ENCODE measurements around the gene MCRIP1. TPM values are rescaled to one million over a fixed set of nuclear protein-coding genes. Genes with fewer than 3 reads are reported as not detected.

MCRIP1 gene
- total RNA-seq, 1 experiment from 2014 or later = 115 TPM

DNA sequence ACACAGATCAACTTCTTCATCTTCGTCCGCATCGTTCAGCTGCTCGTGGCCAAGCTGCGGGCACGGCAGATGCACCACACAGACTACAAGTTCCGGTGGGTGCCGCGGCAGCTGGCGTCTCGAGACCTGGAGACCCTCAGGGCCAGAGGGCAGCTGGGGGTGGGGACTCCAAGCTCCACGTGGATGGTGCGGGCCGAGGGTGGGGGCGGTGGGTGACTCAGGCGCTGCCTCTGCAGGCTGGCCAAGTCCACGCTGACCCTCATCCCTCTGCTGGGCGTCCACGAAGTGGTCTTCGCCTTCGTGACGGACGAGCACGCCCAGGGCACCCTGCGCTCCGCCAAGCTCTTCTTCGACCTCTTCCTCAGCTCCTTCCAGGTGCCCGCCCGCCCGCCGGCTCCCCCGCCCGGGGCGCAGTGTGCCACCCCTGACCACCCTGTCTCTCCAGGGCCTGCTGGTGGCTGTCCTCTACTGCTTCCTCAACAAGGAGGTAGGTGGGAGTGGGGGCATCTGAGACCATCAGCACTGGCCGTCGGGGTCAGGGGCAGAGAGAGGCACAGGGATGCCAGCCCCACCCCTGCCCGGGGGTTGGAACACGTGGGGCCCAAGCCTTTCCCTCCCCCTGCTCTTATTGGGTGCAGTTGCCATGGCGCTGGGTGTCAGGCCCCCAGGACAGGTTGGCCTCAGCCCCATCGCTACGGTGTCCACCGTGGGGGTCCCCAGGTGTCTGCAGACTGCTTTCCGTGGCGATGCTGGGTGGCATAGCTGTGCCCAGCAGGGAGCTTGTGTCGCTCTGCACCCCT is 20.3 kb downstream of the MCRIP1 start:
- CTCF ChIA-PET = interaction anchor here (0.7 kb wide), 1 partner anchor 90 kb away, joined by 3 read pairs; no protein-coding TSS in a partner anchor
- ATAC-seq = no peak
- no TSS peak for BruUV-seq (replicated peaks)
- Histone ChIP-seq H3K9me3 (ENCODE audit: control insufficient read depth, insufficient read depth, low read depth, low read length) (no peaks in the 10 kb centered on the region), H3K27ac (ENCODE audit: low read length) (no peak overlapping the region), H3K27me3 (ENCODE audit: control insufficient read depth, insufficient read depth, low read length) (no peaks in the 10 kb centered on the region), H3K36me3 (ENCODE audit: control insufficient read depth, insufficient read depth, low read length) (no peaks in the 10 kb centered on the region), H3K4me3 (ENCODE audit: low read depth in 2 of 2, low read length in 2 of 2) (no peak overlapping the region), H3K4me1 (ENCODE audit: control insufficient read depth, insufficient read depth, low read length) (peaks cover 4% of the 10 kb centered on the region)
- POLR2A ChIA-PET = no interaction called here
- intact Hi-C loops (cut with micrococcal nuclease; ENCODE audit: unreplicated experiment) (no loop called here), in situ Hi-C loops (cut with HindIII; ENCODE audit: low pct_unique_long_range_greater_than_20kb, low sequenced_read_pairs) (no loop called here)
- no peak for DNase-seq (ENCODE audit: low read depth, low spot score)
- TF ChIP-seq SIN3A (IDR thresholded peaks at IDR 0.05; ENCODE audit: borderline replicate concordance, insufficient read depth, low read depth, low read length) (no peak), CTCF (IDR thresholded peaks at IDR 0.05) (no peak), POLR2AphosphoS5 (IDR thresholded peaks at IDR 0.05; ENCODE audit: low read depth, low read length) (no peak), TCF7L2 (IDR thresholded peaks at IDR 0.05; ENCODE audit: low read depth, low read length) (no peak)
- TF ChIP-seq, protein P1, sequence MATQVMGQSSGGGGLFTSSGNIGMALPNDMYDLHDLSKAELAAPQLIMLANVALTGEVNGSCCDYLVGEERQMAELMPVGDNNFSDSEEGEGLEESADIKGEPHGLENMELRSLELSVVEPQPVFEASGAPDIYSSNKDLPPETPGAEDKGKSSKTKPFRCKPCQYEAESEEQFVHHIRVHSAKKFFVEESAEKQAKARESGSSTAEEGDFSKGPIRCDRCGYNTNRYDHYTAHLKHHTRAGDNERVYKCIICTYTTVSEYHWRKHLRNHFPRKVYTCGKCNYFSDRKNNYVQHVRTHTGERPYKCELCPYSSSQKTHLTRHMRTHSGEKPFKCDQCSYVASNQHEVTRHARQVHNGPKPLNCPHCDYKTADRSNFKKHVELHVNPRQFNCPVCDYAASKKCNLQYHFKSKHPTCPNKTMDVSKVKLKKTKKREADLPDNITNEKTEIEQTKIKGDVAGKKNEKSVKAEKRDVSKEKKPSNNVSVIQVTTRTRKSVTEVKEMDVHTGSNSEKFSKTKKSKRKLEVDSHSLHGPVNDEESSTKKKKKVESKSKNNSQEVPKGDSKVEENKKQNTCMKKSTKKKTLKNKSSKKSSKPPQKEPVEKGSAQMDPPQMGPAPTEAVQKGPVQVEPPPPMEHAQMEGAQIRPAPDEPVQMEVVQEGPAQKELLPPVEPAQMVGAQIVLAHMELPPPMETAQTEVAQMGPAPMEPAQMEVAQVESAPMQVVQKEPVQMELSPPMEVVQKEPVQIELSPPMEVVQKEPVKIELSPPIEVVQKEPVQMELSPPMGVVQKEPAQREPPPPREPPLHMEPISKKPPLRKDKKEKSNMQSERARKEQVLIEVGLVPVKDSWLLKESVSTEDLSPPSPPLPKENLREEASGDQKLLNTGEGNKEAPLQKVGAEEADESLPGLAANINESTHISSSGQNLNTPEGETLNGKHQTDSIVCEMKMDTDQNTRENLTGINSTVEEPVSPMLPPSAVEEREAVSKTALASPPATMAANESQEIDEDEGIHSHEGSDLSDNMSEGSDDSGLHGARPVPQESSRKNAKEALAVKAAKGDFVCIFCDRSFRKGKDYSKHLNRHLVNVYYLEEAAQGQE (IDR thresholded peaks at IDR 0.05; ENCODE audit: insufficient read depth in 1 of 2, low read depth in 2 of 2, low read length in 1 of 2) = no peak

DNA sequence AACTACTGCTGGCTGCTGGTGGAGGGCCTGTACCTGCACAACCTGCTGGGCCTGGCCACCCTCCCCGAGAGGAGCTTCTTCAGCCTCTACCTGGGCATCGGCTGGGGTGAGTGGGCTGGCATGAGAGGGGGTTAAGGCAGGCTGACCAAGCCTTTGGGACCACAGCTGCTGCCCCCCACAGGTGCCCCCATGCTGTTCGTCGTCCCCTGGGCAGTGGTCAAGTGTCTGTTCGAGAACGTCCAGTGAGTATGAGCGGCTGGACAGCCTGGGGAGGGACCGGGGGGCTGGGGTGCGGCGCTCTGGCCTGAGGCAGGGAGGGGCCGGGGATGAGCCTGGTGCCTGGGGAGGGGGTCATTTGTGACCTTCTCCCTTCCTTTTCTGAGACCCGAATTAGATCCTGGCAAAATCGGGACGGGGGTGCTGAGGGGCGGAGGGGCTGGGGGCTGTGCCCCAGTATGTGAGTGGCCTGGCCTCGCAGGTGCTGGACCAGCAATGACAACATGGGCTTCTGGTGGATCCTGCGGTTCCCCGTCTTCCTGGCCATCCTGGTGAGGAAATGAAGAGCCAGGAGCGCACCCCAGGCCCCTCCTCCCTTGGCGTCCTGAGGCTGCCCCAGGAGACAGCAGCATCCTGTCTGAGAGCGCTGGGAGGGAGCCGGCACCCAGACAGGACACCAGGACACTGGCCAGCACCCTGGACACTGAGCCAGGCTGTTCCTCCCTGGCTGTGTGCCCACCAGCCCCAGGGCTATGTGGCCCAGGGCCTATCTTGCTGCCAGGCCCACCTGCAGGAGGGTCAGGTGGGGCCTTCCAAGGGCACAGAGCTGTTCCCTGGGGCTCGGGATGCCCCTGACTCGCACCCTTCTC is 21.2 kb downstream of the MCRIP1 start:
- no peak overlapping the region for H3K4me3 ChIP-seq (ENCODE audit: low read depth in 2 of 2, low read length in 2 of 2)
- no TSS peak for BruUV-seq (replicated peaks)
- TF ChIP-seq, protein P1 (IDR thresholded peaks at IDR 0.05; ENCODE audit: insufficient read depth in 1 of 2, low read depth in 2 of 2, low read length in 1 of 2) = no peak
- TF ChIP-seq POLR2AphosphoS5 (IDR thresholded peaks at IDR 0.05; ENCODE audit: low read depth, low read length) (no peak), TCF7L2 (IDR thresholded peaks at IDR 0.05; ENCODE audit: low read depth, low read length) (no peak), CTCF (IDR thresholded peaks at IDR 0.05) (no peak), SIN3A (IDR thresholded peaks at IDR 0.05; ENCODE audit: borderline replicate concordance, insufficient read depth, low read depth, low read length) (no peak)
- in situ Hi-C loops (cut with HindIII; ENCODE audit: low pct_unique_long_range_greater_than_20kb, low sequenced_read_pairs) (no loop called here), intact Hi-C loops (cut with micrococcal nuclease; ENCODE audit: unreplicated experiment) (no loop called here)
- ChIA-PET CTCF (interaction anchor here (0.7 kb wide), 1 partner anchor 89 kb away, joined by 3 read pairs; no protein-coding TSS in a partner anchor), POLR2A (interaction anchor here (0.6 kb wide), 1 partner anchor 43 kb away, joined by 5 read pairs; no protein-coding TSS in a partner anchor)
- H3K4me1 ChIP-seq (ENCODE audit: control insufficient read depth, insufficient read depth, low read length) = peaks cover 4% of the 10 kb centered on the region
- no peak for DNase-seq (ENCODE audit: low read depth, low spot score)
- peak; percentile 17; the same call in 1 of the 2 replicates for ATAC-seq
- H3K9me3 ChIP-seq (ENCODE audit: control insufficient read depth, insufficient read depth, low read depth, low read length) = no peaks in the 10 kb centered on the region
- H3K27me3 ChIP-seq (ENCODE audit: control insufficient read depth, insufficient read depth, low read length) = no peaks in the 10 kb centered on the region
- no peaks in the 10 kb centered on the region for H3K36me3 ChIP-seq (ENCODE audit: control insufficient read depth, insufficient read depth, low read length)
- H3K27ac ChIP-seq (ENCODE audit: low read length) = no peak overlapping the region
